Fibroblast of mammary gland (primary cell): ENCODE data around the gene PRSS22.

Experiments used
- DNase-seq: peaks from one replicate; pipeline ENCODE4 v3.0.0-alpha.2; 2010; ENCODE audit warnings: low read depth
- H3K4me3 ChIP-seq: 2 replicates; pipeline ENCODE4 v1.5.1; 2011; ENCODE audit warnings: low read depth, mild to moderate bottlenecking, low read length, moderate library complexity; ENCODE audit not compliant: control insufficient read depth
- TF ChIP-seq, protein P1 (sequence below): conservative IDR thresholded peaks from 2 replicates; pipeline ENCODE4 v1.5.1; 2011; ENCODE audit warnings: low read depth, low read length, inconsistent platforms; ENCODE audit not compliant: control insufficient read depth, insufficient read depth

The PRSS22 gene

DNA sequence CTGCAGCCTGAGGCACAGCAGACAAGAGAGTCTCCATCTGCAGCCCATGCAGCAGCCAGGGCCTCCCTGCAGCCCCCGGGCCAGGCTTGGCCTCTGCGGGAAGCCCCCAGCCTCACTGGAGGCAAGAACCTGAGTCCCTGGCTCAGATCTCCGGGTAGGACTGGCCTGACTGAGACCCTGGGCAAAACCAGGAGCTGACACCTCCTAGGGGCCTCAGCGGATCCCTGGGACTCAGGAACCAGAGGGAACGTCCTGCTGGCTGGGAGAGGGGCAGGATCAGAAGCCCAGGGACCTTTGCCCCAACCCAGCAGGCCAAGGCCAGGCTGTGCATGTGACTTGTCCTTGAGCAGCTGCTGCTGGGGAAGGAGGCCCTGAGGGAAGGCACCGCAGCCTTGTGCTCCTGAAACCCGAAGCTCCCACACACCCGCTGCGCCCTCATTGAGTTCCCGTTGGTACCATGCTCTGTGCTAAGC, 42.6 kb downstream of the PRSS22 start:
- H3K4me3 ChIP-seq, result no peak overlapping the region
- TF ChIP-seq, protein P1, sequence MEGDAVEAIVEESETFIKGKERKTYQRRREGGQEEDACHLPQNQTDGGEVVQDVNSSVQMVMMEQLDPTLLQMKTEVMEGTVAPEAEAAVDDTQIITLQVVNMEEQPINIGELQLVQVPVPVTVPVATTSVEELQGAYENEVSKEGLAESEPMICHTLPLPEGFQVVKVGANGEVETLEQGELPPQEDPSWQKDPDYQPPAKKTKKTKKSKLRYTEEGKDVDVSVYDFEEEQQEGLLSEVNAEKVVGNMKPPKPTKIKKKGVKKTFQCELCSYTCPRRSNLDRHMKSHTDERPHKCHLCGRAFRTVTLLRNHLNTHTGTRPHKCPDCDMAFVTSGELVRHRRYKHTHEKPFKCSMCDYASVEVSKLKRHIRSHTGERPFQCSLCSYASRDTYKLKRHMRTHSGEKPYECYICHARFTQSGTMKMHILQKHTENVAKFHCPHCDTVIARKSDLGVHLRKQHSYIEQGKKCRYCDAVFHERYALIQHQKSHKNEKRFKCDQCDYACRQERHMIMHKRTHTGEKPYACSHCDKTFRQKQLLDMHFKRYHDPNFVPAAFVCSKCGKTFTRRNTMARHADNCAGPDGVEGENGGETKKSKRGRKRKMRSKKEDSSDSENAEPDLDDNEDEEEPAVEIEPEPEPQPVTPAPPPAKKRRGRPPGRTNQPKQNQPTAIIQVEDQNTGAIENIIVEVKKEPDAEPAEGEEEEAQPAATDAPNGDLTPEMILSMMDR, result no peak

DNA sequence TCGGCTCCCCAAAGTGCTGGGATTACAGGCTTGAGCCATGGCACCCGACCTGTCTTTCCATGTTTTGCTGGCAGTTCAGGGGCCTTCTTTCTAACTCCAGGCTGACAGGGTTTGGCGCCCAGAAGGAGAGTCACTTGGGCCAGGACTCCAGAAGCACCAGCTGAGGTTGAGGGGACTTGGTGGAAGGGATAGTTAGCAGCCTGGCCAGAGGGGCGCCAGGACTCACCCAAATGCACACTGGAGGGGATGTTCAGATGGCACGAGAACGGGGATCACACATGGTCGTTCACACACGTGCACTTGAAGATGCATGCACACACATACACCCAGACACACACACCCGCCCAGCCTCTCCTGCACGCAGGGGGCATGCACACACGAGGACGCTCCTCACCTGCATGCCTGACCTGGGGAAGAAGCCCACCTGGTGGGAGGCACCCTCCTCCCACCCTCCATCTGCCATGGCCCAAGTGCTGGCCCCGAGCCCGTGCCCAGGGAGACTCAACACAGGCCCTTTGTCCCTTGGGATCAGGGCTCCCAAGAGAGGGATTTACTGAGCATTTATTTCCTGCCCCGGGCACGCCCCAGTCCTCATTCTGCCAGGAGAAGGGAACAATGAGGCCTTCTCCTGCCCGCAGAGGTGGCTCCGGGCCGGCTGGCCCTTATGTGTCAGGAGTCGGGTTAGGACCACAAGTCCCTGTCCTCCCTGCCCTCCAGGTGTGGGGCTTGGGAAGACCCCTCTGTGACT, 43.2 kb downstream of the PRSS22 start:
- TF ChIP-seq, protein P1, result no peak
- DNase-seq, result no peak
- no peak overlapping the region for H3K4me3 ChIP-seq

More for the DNA sequence above, 42.6 kb downstream of the PRSS22 start:
- no peak for DNase-seq

DNA sequence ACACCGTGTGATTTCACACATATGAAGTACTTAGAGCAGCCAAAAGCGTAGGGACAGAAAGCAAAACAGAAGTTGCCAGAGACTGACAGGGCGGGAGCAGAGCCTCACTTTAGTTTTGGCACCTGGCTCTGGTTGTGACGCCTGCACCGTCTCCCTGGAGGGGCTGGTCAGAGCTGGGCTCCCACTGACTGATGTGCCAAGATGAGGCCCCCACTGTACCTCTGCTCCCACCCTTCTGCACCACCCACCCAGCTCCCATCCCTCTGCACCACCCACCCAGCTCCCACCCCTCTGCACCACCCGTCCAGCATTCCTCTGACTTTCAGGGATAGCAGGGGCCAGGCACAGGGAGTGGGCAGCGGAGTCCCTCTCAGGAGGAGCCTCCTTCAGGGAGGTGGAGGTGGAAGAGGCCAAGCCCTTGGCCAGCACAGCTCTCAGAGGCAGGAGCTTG, 44.2 kb downstream of the PRSS22 start:
- no peak overlapping the region for H3K4me3 ChIP-seq
- TF ChIP-seq, protein P1, result no peak
- DNase-seq, result no peak

DNA sequence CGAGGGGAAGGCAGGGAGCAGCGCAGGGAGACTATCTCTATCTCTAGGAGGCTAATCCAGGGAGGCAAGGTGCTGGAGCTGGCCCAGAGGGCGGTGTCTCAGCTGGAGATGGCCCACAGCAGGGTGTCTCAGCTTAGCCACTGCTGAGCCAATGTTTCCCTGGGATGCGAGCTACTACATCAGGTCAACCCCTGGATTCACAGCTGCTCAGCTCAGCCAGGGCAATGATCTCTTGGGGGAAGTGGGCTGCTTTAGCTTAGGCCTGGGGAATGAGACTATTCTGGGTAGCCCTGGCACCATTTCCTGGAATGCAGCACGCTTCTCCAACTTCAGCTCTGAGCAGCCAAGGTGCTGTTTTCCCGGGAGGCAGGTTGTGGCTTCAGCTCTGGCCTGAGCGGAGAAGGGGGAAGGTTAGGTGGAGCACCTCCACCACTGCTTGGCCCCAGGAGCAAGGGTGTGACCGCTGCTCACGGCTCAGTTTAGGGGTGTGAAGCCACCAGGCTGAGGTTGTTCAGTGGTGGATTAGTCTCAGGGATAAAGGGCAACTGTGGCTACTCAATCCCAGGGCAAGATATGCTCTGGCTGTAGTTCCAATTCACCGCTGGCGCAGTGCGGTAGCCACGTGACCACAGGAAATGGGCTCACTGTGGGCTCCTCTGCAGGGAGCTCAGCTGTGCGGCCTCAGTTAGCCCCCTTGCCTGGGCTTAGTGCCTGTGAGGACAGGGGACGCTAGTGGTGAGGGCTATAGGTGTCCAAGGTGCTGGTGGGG, 46.1 kb downstream of the PRSS22 start:
- no peak for DNase-seq
- no peak overlapping the region for H3K4me3 ChIP-seq
- TF ChIP-seq, protein P1, result no peak

DNA sequence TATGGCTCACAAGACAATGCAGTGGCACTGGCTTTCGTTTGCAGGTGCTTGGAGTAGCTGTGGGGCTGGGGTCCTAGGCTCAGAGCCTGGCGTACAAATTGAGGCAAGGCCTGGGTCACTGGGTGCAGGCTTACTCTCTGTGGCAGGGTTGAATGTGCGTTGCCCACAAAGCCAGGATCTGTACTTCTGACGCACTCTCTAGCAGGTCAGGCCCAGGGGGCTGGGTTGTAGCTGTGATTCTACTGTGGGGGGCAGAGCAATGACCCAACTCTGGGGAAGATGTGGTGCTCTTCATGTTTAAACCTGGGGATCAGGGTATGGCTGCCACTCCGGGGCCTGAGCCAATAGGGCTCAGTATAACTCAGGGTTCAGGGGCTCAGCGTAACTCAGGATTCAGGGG, 47.3 kb downstream of the PRSS22 start:
- H3K4me3 ChIP-seq, result no peak overlapping the region
- TF ChIP-seq, protein P1, result no peak
- DNase-seq, result no peak

DNA sequence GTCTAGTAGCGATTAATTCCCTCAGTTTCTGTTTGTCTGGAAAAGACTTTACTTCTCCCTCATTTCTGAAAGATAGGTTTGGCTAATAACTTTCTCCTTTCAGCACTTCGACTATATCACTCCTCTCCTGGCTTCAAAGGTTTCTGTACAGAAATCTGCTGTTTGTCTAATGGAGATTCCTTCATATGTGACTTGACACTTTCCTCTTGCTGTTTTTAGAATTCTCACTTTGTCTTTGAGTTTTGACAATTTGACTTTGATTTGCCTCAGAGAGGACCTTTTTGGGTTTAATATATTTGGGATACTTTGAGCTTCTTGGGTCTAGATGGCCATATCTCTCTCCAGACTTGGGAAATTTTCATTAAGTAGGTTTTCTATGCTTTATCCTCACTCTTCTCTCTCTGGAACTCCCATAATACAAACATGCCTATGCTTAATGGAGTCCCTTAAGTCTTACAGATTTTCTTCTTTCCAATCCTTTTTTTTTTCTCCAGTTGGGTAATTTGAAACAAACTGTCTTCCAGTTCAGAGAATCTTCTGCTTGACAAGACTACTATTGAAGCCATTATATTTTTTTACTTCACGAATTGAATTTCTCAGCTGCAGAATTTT, 48.7 kb downstream of the PRSS22 start:
- TF ChIP-seq, protein P1, result no peak
- DNase-seq, result no peak

More for the DNA sequence above, 48.7 kb downstream of the PRSS22 start:
- no peak overlapping the region for H3K4me3 ChIP-seq
